Psoas muscle (tissue), 8 donors: ENCODE data around the gene LEF1. TPM values are rescaled to one million over a fixed set of nuclear protein-coding genes. Genes with fewer than 3 reads are reported as not detected.

ENCODE experiments used
- ATAC-seq, 4 donors: fragments of 200-7000 bp; cut with Tn5 transposase; one replicate each; pipeline ENCODE4 v1.9.1; 2020; ENCODE audit warnings: moderate library complexity in 3 of 4, mild to moderate bottlenecking in 2 of 4
- DNase-seq, 2 donors: peaks; one replicate each; pipeline ENCODE4 v3.0.0-alpha.2; 2020
- H3K27ac ChIP-seq: fragments of 200-600 bp; one replicate; pipeline ENCODE4 v1.8.0; 2022
- H3K27me3 ChIP-seq, 3 donors: fragments of 200-600 bp in 1 of 3; one replicate each; pipeline versions ENCODE4 v1.6.1 to v1.8.0; 2013 to 2022; ENCODE audit warnings: low read length in 2 of 3, mild to moderate bottlenecking in 2 of 3, moderate library complexity in 1 of 3; ENCODE audit not compliant: insufficient read depth in 3 of 3
- H3K36me3 ChIP-seq, 2 donors: fragments of 200-600 bp in 1 of 2; one replicate each; pipeline versions ENCODE4 v1.6.1 to v1.8.0; 2013 to 2022; ENCODE audit warnings: low read depth in 1 of 2, mild to moderate bottlenecking in 1 of 2, moderate library complexity in 1 of 2; ENCODE audit not compliant: insufficient read depth in 1 of 2
- H3K4me1 ChIP-seq: fragments of 200-600 bp; one replicate; pipeline ENCODE4 v1.8.0; 2022
- H3K4me3 ChIP-seq: fragments of 200-600 bp; one replicate; pipeline ENCODE4 v1.8.0; 2022; ENCODE audit warnings: mild to moderate bottlenecking
- H3K9me3 ChIP-seq: fragments of 200-600 bp; one replicate; pipeline ENCODE4 v1.8.0; 2022
- WGBS, 3 donors: extraction: QIAGEN DNeasy Blood & Tissue Kit; methylation state at CpG; one replicate each; pipeline versions ENCODE4 v1.1.6 to v1.1.7; 2013; 5-methylcytosine and 5-hydroxymethylcytosine counted together
- intact Hi-C, 2 donors: fragments of 100-400 bp; cut with DNase I; formaldehyde crosslinking; loops; one replicate each; pipeline versions ENCODE4 v1.11.0 to v1.14.2; 2022
- polyA plus RNA-seq, 3 donors: library from polyadenylated mRNA; stranded (reverse); fragments of 200-250 nt; gene quantifications; one replicate each; pipeline ENCODE4 v1.2.3, GENCODE V29; 2013
- total RNA-seq, 4 donors: library from RNA; stranded (reverse); fragmentation: NEBNext Ultra II Directional in 2 of 4; extraction: Animal tissue kit (Norgen Biotek cat#: 25700) in 2 of 4; gene quantifications; one replicate each; pipeline versions ENCODE4 v1.2.1 to v1.2.4, GENCODE V29; 2021 to 2023
- TF ChIP-seq, protein P1 (sequence below): fragments of 200-600 bp; IDR thresholded peaks from one replicate; pipeline ENCODE4 v1.8.0; 2022; ENCODE audit warnings: antibody characterized with exemption
- donor health status: healthy with polysubstance abuse.
- donor health status: DM: no; HTN: no; CAD: no; lungs with moderate emphysema.
- donor health status: Bipolar disorder and iron deficiency.
- donor health status: healthy.
- donor health status: DM: yes; HTN: yes; CAD: no.
- donor health status: DM: no; HTN: no; CAD: no.
- donor health status: DM: no; HTN: no; CAD: no.
- donor health status: DM: yes; HTN: yes; CAD: no.

LEF1 gene
- total and polyA plus RNA-seq, 7 donors = 0.10 to 0.44 (median 0.29) TPM

DNA sequence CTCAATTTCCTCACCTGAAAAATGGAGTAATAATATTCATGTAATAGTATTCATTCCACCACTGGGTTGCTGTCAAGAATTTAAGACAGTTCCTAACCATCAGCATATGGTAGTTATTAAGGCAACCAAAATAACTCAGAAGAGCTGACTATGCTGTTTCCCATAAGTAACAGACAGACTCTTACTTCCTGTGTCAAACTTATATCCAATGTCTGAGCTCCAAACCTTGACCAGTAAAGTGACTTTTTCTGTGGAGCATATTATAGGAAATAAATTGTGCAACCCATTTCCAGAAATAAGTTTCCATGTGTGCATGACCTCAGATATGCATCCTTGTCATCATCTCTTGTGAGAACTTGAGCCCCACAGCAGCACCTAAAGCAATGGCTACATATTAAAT is 100.3 kb downstream of the LEF1 start:
- no peak overlapping the region for H3K4me3 ChIP-seq
- no peak overlapping the region for H3K27ac ChIP-seq
- TF ChIP-seq, protein P1, sequence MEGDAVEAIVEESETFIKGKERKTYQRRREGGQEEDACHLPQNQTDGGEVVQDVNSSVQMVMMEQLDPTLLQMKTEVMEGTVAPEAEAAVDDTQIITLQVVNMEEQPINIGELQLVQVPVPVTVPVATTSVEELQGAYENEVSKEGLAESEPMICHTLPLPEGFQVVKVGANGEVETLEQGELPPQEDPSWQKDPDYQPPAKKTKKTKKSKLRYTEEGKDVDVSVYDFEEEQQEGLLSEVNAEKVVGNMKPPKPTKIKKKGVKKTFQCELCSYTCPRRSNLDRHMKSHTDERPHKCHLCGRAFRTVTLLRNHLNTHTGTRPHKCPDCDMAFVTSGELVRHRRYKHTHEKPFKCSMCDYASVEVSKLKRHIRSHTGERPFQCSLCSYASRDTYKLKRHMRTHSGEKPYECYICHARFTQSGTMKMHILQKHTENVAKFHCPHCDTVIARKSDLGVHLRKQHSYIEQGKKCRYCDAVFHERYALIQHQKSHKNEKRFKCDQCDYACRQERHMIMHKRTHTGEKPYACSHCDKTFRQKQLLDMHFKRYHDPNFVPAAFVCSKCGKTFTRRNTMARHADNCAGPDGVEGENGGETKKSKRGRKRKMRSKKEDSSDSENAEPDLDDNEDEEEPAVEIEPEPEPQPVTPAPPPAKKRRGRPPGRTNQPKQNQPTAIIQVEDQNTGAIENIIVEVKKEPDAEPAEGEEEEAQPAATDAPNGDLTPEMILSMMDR = no peak
- H3K4me1 ChIP-seq = no peaks in the 10 kb centered on the region
- H3K9me3 ChIP-seq = no peaks in the 10 kb centered on the region
- DNase-seq (no peak), ATAC-seq (no peak)
- H3K27me3 ChIP-seq = no peaks in the 10 kb centered on the region
- intact Hi-C loops = no loop called here
- no peaks in the 10 kb centered on the region for H3K36me3 ChIP-seq

GRCh38 chr4:108060686-108061321 is 107.9 kb downstream of the LEF1 start:
- no peak for ATAC-seq
- H3K4me1 ChIP-seq = no peaks in the 10 kb centered on the region
- 29 to 35% (median 32%) methylated on average over 5 of the region's 5 CpGs for WGBS, 3 donors
- no peak overlapping the region for H3K4me3 ChIP-seq
- H3K27ac ChIP-seq = no peak overlapping the region
- intact Hi-C loops = no loop called here
- TF ChIP-seq, protein P1 = no peak
- peaks cover 0 to 6% (median 0%) of the 10 kb centered on the region in 3 donors for H3K27me3 ChIP-seq
- H3K36me3 ChIP-seq = no peaks in the 10 kb centered on the region
- DNase-seq = no peak
- H3K9me3 ChIP-seq = no peaks in the 10 kb centered on the region

- H3K4me1 ChIP-seq = no peaks in the 10 kb centered on the region
- intact Hi-C loops = no loop called here
- H3K36me3 ChIP-seq = no peaks in the 10 kb centered on the region
- H3K27ac ChIP-seq = no peak overlapping the region
- H3K27me3 ChIP-seq = peaks cover 0 to 6% (median 0%) of the 10 kb centered on the region in 3 donors
- no peak overlapping the region for H3K4me3 ChIP-seq
- TF ChIP-seq, protein P1 = peak; percentile 21
- H3K9me3 ChIP-seq = no peaks in the 10 kb centered on the region
- WGBS, 3 donors = 44 to 54% (median 46%) methylated on average over 5 of the region's 5 CpGs
- peak in 1 of 4 donors; percentile 49 for ATAC-seq
- no peak for DNase-seq
These were observed 108.6 kb downstream of the LEF1 start for GRCh38 chr4:108060164-108060563.

DNA sequence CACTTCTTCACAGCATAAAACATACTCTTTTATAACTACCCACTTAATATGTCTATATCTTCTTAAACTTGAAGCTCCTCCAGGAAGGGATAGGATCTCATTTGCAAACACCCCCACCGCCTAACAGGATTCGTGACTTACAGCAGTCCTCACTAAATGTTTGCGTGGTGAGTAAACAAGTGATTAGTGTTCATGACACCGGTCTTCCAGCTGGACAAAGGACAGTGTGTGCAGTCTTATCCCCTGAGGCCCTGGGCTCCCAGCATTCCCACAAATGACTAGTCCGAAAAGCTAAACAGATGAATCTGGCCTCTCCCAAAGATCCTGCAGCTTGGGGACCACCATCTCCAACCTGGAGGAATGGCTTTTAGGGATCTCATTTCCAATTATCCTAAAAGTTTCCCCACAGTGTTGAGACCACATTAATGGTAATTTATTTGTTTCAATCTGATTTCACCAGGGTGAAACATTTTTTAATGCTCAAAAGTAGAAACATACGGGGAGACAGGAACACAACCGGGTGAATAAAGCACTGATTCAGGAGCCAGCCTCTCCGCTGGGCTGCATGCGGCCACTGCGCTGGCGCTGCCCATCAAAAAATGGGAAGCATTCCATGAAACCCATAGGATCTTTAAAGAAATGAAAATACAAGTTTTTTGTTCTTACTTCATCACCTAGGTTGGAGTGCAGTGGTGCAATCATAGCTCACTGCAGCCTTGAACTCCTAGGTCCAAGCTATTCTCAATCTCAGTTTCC is 109.9 kb downstream of the LEF1 start:
- no peaks in the 10 kb centered on the region for H3K36me3 ChIP-seq
- no peak for DNase-seq
- TF ChIP-seq, protein P1 = no peak
- 66 to 71% (median 69%) methylated on average over 11 of the region's 11 CpGs for WGBS, 3 donors
- no peaks in the 10 kb centered on the region for H3K9me3 ChIP-seq
- H3K4me1 ChIP-seq = no peaks in the 10 kb centered on the region
- H3K27me3 ChIP-seq = peaks cover 0 to 6% (median 0%) of the 10 kb centered on the region in 3 donors
- no peak overlapping the region for H3K4me3 ChIP-seq
- no peak overlapping the region for H3K27ac ChIP-seq
- ATAC-seq = peak in 1 of 4 donors; percentile 33
- intact Hi-C loops = no loop called here
